GM10266 (cell line): ENCODE data around the gene SYTL3.
"Not testable (repeated sequence)": the region's sequence is repeated elsewhere in the genome, so short reads cannot be mapped to it uniquely, and the experiment has no call there.

Experiments used
- DNase-seq: peaks from one replicate; pipeline ENCODE4 v3.0.0; 2012; ENCODE audit errors: extremely low spot score
- TF ChIP-seq, protein P1 (sequence below): IDR thresholded peaks from 2 replicates; pipeline ENCODE4 v1.5.1; 2012; ENCODE audit warnings: mild to moderate bottlenecking, low read depth; ENCODE audit not compliant: control insufficient read depth, insufficient read depth; ENCODE audit errors: missing control alignments

The SYTL3 gene

DNA sequence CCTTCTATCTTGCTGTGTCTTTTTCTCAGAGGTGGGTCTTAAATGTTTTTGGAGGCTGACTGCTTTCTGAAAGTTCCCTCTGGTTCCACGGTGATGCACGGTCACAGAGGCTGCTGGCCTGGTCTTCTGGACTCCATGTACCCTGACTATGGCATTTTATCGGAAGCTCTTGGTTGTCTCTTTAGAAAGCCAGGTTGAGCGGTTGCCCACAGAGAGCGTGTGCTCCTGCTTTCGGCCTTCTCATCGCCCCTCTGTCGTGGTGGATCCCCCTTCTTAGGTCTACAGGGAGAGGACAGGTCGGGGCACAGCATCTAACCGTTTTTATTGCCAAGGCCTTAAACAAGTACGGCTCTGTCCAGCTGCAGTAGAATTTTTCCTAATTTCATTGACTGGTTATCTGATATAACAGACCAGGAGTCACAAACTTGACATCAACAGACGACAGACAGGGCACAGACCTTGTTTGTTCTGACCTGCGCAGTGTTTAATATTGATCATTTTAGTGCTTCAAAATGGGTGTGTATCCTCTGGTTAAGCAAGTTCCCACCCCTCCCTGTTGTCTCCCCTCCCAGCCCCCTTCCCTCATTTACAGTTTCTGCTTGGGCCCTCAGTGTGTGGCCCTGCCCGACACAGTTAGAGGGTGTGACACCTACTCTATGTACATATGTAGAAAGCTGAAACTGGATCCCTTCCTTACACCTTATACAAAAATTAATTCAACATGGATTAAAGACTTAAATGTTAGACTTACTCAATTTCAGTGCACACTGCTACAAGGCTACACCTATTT lies 24.7 kb downstream of the SYTL3 start:
- TF ChIP-seq, protein P1, sequence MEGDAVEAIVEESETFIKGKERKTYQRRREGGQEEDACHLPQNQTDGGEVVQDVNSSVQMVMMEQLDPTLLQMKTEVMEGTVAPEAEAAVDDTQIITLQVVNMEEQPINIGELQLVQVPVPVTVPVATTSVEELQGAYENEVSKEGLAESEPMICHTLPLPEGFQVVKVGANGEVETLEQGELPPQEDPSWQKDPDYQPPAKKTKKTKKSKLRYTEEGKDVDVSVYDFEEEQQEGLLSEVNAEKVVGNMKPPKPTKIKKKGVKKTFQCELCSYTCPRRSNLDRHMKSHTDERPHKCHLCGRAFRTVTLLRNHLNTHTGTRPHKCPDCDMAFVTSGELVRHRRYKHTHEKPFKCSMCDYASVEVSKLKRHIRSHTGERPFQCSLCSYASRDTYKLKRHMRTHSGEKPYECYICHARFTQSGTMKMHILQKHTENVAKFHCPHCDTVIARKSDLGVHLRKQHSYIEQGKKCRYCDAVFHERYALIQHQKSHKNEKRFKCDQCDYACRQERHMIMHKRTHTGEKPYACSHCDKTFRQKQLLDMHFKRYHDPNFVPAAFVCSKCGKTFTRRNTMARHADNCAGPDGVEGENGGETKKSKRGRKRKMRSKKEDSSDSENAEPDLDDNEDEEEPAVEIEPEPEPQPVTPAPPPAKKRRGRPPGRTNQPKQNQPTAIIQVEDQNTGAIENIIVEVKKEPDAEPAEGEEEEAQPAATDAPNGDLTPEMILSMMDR: no peak
- no peak for DNase-seq

DNA sequence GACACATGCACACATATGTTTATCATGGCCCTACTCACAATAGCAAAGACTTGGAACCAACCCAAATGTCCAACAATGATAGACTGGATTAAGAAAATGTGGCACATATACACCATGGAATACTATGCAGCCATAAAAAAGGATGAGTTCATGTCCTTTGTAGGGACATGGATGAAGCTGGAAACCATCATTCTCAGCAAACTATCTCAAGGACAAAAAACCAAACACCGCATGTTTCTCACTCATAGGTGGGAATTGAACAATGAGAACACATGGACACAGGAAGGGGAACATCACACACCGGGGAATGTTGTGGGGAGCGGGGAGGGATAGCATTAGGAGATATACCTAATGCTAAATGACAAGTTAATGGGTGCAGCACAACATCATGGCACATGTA lies 27.2 kb downstream of the SYTL3 start:
- DNase-seq: not testable (repeated sequence)

DNA sequence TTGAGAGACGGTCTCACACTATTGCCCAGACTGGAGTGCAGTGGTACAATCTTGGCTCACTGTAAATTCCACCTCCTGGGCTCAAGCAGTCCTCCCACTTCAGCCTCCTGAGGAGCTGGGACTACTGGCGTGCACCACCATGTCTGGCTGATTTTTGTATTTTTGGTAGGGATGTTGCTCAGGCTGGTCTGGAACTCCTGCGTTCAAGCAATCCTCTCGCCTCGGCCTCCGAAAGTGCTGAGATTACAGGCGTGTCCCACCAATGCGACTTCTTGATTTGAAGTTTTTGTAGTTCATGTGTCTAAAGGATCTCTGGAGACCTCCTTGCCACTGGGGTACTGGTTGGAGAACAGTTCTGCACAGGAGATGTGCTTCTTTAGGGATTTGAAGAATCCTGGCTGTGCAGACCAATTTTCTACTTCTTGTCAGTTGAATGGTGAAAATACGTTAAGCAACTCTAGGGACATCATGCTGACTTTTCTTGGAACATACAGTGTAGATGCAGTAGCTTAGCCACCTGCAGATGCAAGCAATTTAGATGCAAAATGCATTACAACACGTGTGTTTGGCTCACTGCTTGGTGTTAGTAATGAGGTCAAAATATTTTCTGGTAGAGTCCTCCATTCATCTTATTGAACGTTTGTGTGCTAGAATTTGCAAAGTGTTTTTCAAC lies 28.2 kb downstream of the SYTL3 start:
- TF ChIP-seq, protein P1: no peak
- DNase-seq: no peak

DNA sequence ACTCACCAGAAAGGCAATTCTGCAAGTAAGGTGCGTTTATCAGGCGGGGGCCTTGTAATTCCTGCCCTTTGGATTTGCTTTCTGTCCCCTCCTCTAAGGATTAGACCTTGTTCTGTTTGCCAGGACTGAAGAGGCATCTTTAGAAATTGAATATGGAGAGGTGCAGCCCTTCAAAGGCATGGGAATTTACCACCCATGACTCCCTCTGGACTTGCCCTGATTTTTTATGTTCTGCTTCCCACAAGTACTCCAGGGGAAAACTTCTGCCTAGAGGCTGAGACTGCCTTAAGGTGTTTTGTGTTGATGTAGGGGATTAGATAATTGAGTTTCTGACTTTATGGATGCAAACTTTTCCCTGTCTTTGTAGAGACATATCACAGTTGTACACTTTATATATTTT lies 30.2 kb downstream of the SYTL3 start:
- no peak for DNase-seq
- TF ChIP-seq, protein P1: no peak

DNA sequence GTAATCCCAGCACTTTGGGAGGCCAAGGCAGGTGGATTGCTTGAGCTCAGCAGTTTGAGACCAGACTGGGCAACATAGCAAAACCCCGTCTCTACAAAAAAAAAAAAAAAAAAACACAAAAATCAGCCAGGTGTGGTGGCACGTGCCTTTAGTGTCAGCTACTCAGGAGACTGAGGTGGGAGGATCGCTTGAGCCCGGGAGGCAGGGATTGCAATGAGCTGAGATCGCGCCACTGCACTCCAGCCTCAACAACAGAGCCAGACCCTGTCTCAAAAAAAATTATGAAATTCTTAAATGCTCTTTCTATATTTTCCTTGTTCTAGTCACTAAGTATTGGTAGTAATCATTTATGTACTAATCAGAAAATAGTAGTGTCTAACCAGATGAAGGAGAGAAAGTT lies 30.6 kb downstream of the SYTL3 start:
- no peak for DNase-seq
- TF ChIP-seq, protein P1: no peak

DNA sequence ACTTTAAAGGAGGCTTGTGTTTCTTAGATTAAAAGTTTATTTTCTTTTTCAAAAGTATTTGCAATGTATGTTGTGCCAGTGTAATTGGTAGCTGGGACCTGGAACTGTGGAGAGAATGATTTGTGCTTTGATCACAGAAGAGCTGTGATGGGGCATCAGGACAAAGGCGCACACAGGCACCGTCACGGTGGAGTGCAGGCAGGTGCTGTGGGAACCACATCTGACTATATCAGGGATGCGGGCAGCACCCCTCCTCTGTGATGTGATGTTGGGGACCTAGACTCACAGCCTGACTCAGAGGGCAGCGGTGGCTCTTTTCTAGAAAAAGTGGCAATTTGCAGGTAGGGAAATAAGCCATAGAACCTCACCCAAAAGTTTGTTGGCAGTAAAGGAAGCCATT lies 34.5 kb downstream of the SYTL3 start:
- no peak for DNase-seq
- TF ChIP-seq, protein P1: no peak

DNA sequence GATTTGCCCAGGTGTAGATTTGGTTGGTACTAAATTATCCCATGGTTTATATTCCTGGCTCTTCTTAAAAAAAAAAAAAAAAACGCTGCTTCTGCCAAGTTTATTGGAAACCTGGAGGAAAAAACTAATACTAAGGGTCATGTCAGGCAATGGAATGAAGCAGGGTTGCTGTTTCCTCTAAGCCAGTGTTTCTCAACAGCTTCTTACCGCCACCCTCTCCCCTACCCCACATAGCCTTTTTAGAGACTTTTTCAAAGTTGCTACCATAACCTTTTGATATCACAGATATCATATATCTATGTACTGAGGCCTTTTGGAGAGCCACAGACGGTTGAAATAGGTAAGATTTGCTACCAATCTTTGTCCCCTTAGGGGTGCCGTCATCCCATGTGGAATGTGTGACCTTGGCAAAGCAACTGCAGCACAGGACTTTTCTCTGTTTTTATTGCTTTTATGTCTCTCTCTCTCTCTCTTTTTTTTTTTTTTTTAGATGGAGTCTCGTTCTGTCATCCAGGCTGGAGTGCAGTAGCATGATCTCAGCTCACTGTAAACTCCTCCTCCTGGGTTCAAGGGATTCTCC lies 35.0 kb downstream of the SYTL3 start:
- TF ChIP-seq, protein P1: no peak
- no peak for DNase-seq
